Stimulated activated CD8-positive, alpha-beta memory T cell treated with anti-CD3 and anti-CD28 coated beads, Interleukin-12 subunit alpha, Interleukin-12 subunit beta, amount 100 ng/mL, for 1 hour (primary cell): ENCODE measurements around the gene C11orf97.
"Not testable (repeated sequence)": the region's sequence is repeated elsewhere in the genome, so short reads cannot be mapped to it uniquely, and the experiment has no call there.

Experiments used
- DNase-seq: peaks from one replicate; pipeline ENCODE4 v3.0.0-alpha.2; 2020; ENCODE audit warnings: low read depth

The C11orf97 gene, protein sequence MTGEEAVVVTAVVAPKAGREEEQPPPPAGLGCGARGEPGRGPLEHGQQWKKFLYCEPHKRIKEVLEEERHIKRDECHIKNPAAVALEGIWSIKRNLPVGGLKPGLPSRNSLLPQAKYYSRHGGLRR

DNA sequence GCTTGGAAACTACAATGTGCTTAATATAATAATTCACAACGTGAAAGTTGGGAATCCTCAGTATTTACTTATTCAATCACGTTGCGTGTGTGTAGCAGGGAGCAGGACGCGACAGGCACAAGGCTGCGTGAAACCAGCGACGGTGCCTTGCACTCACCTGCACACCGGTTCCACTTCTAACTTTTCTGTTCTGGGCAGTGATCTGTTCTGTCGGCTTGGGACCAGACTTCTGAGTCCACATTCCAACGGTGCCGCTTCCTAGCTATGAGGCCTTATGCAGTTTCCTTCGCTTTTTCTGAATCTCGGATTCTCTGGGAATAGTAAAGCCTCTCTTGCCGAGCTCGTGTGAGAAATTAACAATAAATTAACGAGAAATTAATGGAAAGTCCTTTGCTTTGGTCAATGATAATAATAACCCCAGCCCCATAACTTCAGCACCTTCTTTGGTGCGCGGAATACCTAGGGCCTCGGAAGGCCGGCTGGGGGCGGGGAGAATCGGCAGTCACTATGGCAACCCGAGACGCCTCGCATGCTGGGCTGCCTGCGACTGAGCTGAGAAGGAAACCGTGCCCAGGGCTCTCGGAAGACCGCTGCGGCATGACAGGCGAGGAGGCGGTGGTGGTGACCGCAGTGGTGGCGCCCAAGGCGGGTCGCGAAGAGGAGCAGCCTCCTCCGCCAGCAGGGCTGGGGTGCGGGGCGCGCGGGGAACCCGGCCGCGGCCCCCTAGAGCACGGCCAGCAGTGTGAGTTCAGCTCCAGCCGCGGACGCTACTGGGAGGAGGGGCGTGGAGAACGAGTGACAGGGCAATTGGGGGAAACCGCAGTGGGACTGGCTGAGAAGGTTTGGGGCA lies at the start of gene C11orf97:
Gene C11orf97, plus strand, starts transcription at position 530 of the 850 bp plus-strand sequence. Its CDS starts 68 bp downstream, at position 598.
- DNase-seq, result peak; percentile 27

DNA sequence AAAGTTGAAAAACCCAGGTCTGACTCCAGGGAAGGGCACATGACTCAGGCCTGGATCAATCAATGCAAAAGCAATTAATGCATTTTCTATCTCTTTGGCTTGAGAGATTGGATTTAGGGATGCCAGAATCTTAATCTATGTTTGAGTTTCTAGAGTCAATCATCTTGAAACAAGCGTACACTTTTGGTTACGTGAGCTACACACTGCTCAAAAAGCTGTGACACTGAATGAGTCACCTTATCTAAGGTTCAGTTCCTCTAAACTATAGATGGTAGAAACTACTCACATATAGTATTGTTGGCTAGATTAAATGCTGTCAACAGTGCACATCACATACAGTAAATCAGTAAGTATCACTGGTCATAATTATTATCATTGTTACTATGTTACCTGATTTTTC lies 42.8 kb upstream of the C11orf97 start:
- DNase-seq, result no peak

DNA sequence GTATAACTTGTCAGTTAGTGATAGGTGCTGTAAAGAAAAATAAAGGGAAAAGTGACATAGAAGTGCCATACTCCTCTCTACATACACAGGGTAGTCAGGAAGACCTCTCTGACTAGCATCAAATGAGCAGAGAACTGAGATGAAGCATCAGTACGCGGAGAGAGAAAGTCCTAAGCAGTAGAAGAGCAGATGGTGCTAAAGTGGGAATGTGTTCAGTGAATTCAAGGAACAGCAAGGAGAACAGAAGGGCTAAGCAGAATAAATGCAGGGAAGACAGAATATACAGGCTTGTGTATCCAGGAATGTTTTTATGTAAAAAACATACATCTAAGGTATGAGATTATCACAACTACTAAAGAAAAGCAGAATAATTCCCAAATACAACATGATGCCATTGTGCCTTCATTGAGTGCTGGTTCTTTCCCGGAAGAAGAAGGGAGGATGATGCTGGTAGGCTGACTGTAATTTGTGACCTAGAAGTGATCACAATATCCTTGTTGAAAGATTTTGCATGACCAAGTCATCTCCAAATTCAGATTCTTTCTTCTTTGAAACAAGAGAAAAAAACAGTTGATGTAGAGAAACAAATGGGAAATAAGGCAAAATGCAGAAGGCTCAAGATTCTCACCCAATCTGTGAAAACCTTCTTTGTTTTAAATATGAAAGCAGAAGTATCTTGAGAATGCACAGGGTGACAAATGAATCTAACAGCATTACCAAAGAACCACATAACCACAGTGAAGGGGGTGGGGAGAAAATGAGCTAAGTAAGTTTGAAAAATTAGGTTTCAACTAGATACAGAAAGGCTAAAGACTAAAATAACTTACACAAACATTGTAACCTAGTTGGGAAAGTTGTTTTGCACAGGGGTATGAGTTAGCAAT lies 39.1 kb upstream of the C11orf97 start:
- DNase-seq, result no peak

DNA sequence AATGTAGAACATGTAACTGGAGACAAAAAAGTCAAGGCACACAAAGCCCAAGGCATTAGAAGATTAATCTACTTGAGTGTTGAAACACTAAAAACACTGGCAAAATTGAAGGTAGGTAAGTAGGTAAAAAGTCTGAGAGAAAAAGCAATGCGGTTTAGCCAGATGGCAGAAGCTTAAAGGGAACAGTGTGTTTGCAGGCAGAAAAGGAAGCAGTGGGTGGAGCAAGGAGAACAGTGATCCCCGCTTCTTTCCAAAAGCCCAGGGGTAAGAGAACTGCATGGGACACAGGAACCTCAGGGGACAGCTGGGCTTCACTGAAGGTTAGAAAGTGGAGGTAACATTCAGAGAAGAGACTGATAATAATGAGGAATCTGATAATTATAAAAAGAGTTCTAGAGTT lies 34.6 kb upstream of the C11orf97 start:
- DNase-seq, result no peak

DNA sequence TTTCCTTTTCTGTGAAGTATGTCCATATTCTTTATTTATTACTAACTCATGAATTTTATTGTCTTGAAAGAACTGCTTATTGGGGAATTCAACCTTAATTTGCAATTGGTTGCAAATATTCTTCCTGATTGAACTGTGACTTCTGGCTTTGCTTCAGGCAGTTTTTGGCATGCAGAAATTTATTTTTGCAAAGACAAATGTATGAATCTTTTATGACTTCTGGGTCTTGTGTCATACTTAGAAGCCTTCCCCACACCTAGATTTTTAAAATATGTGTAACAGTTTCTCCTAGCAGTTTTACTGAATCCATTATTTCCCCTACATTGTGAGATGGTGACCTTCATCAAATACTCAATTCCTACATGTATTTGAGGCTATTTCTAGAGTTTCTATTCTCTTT lies 30.9 kb upstream of the C11orf97 start:
- no peak for DNase-seq

DNA sequence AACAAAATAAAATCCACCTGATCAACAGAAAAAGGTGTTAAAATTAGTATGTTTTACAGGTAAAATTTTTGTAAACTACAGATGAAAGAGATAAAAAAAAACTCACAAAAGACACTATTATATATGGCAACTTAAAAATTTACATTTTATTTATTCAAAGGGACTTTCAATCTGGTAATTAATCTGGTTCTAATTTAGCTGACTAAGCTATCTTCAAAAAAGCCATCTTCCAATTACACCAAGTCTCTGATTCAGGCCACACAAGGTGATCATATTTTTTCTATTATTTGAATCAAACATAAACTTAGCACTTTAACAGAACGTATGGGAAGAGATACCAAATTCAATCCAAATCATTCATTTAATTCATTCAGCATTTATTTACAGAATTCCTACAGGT lies 26.2 kb upstream of the C11orf97 start:
- no peak for DNase-seq

DNA sequence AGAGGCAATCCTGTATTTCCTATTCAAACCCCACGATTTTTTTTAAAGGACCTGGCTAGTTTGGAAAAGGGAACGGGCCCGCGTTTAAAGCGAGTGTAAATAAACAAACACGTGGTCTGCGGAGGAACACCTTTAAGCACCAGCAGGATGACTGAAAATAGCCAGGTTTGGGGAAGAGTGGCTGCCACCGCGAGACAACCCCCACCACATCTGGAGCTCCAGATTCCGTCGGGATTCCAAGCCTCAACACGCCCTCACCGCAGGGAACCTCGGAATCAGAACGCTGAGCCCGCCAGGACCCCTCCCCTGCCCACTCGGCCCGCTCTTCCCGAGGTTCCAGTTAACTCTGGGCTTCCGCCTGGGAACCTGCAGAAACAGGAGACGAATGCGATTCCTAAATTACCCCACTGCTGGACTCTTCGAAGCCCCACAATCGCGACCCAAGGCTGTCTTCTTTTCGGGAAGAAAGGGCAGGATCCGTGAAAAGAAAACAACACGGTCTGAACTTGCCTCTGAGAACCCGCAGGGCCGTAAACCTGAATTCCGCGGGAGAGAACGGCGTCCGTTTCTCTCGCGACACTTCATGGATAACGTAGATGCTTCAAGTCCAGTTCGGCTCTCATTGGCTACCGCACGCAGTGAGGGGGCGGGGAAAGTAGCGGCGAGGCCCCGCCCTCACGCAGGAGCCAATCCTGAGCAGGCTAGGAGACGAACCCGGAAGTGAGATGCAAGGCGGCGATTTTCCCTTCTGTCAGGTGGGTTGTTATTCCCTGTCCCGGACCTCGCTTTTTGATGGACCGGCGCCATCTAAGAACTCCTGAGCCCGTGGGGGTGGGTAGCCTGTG lies 18.8 kb upstream of the C11orf97 start, which contains the start of the genes ANKRD49 and MRE11:
Gene ANKRD49, plus strand, starts transcription at position 704 of the 845 bp plus-strand sequence. CDS start 2,710 bp downstream, outside the sequence.
Gene MRE11, minus strand, starts transcription at position 564 of the 845 bp plus-strand sequence. CDS start 1,043 bp downstream, outside the sequence.
- DNase-seq, result peak; percentile 91

DNA sequence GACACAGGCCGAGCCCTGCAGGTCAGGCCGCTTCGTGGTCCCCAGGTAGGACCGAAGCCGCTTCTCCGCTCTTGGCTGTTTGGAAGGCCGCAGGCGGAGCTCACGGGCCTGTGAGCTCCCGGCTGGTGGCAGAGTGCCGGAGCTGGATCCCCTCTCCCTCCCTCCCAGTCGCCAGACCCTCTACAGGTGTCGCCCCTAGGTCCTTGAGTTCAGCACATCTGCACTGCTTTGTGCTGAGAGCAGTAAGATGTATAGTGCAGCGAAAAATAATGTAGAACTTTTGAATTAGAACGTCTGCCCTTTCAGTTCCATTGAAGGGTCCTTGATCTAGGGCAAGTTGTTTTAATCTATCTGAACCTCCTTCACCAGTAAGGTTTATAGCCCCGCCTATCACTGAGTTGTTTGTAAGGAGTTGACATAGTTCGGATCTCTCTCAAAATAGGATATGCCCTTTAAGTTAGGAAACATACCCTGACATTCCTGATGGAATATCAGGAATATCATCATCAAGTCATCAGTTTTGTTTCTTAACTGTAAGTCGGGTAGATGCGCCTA lies 18.1 kb upstream of the C11orf97 start:
- DNase-seq, result no peak

DNA sequence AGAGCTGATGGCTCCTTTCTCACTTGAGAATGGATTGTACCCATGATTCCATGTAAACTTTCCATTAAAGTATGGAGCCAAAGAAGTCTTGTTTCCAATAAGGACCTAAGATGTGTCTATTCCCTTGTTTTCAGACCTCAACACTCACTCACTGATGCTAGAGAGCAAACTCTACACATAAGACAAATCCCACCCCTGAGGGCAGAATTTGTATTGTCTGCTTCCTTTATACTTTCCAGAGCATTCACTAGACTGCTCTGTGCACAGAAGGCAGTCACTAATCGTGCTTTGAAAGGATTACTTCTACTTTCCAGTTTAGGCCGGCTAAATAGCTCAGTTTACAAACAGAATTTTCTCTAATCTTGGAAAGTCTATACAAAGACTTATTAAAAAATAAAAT lies 12.1 kb upstream of the C11orf97 start:
- no peak for DNase-seq

DNA sequence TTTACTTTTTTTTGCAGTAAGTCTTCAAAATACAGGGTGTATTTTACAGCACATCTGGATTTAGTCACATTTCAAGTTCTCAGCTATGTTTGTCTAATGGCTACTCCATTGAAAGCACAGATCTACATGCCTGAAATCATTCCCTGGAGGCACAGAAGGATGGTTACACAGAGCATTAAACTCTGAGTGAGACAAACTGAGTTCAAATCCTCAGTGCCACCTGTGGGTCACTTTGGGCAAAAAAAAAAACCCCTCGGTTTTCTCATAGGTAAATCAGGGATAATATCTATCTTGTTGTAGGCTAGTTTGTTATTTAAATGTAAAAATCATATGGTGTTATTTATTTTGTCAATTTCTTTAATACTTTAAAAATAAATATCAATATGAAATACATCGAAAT lies 10.7 kb upstream of the C11orf97 start:
- no peak for DNase-seq

DNA sequence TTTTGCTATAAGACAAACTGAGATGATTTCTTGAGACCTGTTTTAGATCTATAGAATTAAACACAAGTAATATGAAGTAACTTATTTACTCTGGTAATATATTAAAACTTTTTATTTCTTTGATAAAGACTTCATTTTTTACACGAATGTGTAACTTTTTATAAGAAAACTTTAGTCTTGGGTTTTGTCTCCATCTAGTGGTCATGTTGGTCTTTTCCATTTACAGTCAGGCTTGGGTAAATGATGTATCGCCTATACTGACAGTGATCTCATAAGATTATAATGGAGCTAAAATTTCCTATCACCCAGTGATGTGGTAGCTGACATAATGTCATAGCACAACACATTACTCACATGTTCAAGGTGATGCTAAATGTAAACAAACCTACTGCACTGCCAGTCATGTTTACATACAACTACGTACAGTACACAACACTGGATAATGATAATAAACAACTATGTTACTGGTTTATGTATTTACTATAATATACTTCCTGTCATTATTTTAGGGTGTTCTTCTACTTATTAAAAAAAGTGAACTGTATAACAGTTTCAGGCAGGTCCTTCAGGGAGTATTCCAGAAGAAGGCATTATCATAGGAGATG lies 7.5 kb upstream of the C11orf97 start:
- no peak for DNase-seq

DNA sequence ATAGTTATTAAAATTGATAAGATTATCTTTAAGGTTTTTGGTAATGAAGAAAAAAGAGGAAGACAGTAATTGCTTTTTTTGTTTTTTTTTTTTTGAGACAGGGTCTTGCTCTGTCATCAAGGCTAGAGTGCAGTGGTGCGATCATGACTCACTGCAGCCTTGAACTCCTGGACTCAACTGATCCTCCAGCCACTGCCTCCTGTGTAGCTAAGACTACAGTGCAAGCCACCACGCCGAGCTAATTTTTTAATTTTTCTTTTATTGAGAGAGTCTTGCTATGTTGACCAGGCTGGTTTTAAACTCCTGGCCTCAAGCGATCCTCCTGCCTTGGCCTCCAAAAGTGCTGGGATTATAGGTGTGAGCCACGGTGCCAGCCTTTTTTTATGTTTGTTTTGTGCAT lies 5.7 kb upstream of the C11orf97 start:
- DNase-seq, result not testable (repeated sequence)

DNA sequence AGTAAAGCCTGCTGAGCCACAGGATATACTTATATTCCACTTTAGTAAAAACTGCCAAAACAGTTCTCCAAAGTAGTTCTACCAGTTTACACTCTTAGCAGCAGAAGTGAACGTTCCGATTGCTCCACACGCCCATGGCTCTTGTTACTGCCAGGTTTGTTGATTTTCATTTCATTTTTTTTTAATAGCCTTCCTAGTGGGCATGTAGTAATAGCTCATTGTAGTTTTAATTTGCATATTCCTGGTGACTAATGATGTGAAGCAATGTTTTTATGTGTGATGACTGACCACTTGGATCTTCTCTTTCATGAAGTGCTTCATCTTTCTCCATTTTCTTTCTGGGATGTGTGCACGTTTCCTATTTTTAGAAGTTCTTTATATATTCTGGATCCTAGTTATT lies 4.8 kb upstream of the C11orf97 start:
- no peak for DNase-seq

DNA sequence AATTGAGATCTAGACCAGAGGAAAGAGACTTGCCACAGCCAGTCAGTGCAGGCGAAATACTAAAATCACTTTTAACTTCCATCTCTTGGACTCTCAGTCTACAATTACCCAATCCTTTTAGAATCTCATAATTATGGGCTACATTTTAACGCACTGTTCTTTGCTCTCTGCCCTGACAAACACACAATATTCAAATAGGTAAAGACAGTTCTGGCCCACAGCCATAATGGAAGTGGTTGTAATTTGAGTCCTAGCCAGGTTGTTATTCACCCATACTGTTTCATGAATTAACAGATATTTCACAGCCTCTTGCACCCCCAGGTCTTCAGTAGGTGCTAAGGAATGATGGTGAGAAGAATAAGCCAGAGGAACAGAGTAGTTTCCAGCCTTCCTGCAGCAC lies 830 bp downstream of the C11orf97 start:
- DNase-seq, result no peak

DNA sequence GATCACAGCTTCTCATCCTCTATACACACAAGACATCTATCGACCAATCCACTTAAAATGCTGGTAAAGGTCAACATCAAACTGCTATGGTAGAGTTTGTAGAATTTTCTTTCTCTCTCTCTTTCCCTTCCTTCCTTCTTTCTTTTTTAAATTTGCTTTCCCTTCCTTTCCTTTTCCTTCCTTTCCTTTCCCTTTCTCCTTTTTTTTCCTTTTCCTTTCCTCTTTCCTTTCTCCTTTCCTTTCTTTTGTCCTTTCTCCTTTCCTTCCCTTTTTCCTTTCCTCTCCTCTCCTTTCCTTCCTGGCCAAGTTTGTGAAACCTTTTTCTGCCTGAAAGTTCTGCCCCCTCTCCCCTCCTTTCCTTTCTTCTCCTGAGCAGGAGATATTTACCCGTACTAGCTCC lies 3.1 kb downstream of the C11orf97 start:
- DNase-seq, result no peak

DNA sequence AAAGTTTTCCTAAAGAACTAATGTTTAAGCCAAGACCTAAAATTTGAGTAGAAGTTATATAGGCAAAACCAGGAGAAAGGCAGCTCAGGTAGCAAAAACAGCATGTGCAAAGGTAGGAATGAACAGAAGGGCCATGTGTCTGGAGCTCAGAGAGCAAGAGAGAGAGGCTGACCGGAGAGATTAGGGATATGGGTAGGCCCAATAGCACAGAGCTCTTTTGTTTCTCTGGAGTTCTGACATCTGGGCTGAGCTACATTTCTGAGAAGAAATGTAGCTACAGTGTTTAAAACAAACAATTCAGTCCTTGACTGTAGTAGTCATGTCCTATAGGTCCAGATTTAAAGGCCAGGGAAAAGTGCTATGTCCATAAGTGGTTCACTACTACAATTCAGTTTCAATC lies 4.5 kb downstream of the C11orf97 start:
- DNase-seq, result no peak

DNA sequence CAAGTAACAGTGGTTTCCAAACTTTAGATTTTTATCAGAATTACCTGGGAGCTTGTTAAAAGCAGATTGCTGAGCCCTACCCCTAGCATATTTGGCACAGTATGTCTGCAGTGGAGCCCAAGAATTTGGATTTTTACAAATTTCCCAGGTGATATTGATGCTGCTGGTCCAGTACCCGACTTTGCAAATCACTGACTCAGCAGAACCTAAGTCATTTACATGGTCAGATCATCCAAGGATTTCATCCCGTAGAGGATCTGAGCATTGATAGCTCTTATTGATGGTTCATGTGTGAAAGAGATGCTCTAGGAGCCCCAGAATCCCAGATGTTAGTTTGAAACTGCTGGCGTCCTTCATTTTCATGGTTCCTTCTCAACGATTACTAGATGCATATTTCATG lies 6.0 kb downstream of the C11orf97 start:
- DNase-seq, result no peak

DNA sequence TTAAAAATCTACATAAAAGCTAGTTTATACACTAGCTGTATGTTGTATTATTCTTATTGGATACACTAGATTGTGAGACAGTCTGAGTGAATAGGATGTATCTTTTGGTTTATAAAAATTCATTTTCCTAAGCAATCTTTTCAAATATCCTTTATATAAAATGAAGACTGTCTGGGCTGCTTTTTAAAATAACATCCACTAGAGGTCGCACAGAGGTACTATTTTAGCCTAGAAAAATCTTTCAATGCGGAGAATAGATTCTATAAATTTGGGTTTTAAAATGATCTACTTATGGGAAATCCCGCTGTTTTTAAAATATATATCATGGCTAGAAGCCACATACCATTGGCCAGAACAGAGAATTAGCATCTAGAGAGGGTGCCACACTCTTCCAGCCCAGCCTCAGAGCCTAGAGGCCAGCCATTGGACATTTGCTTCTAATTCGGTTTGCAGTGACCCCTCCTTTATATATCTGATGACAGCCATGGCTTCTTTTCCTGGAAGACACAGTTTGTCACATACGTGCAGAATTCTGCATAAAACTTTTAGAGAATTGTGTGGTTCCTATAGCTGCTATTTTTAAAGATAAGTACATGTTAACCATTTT lies 7.3 kb downstream of the C11orf97 start:
- no peak for DNase-seq

DNA sequence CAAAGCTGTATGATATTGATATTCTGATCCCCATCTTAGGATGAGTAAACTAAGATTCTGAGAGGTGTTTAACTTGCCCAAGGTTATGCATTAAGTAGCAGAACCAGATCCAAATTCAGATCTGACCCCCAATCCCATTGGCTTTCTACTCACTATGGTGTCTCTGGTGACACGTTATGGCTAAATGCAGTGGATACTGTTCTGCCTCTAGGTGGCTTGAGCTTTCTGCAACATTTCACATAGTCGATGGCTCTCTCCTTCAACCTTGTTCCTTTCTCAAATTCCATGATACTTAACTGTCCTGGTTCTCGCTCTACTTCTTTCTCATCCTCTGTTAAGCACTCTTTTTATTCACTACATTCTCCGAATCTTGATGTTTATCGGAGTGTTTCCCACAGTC lies 9.4 kb downstream of the C11orf97 start:
- no peak for DNase-seq

DNA sequence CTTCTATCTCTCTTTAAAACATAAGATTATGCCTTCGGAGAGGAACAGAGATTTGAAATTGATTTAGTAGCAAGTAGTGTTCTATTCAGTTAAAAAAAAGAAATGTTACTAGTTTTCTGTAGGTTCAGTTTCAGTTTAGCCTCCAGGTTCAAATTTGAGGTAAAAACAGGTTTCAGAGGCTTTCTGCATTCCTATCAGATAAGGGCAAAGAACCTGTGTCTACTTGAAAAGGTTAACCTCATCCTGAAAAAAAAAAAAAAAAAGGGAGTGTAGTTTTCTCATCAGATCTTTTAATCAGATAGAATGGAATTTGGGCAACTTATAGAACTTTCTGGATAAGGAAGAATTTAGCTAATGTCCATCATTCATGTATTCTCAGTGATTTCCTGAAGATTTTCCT lies 12.1 kb downstream of the C11orf97 start:
- no peak for DNase-seq
